PC-9 (cell line): ENCODE measurements around the gene GPATCH1. TPM values are rescaled to one million over a fixed set of nuclear protein-coding genes. Genes with fewer than 3 reads are reported as not detected.

Experiments used
- BruUV-seq: library from RNA; stranded (reverse); fragments of 400-500 nt; replicated peaks from 2 replicates; lab custom pipeline; 2021; lab: Mats Ljungman, UMichigan
- CTCF ChIA-PET: fragments of 300-600 bp; sonication (Branson Sonifier 250); formaldehyde crosslinking; loops from one replicate; lab custom pipeline; 2022; ENCODE audit warnings: antibody characterized with exemption; lab: Charles Lee
- POLR2A ChIA-PET: fragments of 300-600 bp; sonication (Branson Sonifier 250); formaldehyde crosslinking; loops from one replicate; lab custom pipeline; 2022; ENCODE audit warnings: antibody characterized with exemption; ENCODE audit not compliant: unreplicated experiment; lab: Charles Lee
- DNase-seq, 2 experiments: peaks; one replicate each; pipeline versions ENCODE4 v3.0.0 to v3.0.0-alpha.2; 2015 to 2022; ENCODE audit warnings: mixed read lengths in 1 of 2
- H2AFZ ChIP-seq: fragments of 200-600 bp; sonication (generic); 2 replicates; pipeline ENCODE4 v1.8.1; 2017; ENCODE audit warnings: antibody characterized with exemption
- H3F3A ChIP-seq: fragments of 200-600 bp; sonication (generic); 2 replicates; pipeline ENCODE4 v1.8.1; 2017; ENCODE audit warnings: antibody characterized with exemption, mild to moderate bottlenecking, low read depth; ENCODE audit not compliant: insufficient read depth
- H3K27ac ChIP-seq: fragments of 200-600 bp; sonication (generic); 2 replicates; pipeline ENCODE4 v1.6.1; 2016; ENCODE audit warnings: mixed run types
- H3K27me3 ChIP-seq: fragments of 200-600 bp; sonication (generic); 2 replicates; pipeline ENCODE4 v1.6.1; 2016; ENCODE audit warnings: low read depth, mixed run types; ENCODE audit not compliant: insufficient read depth
- H3K36me3 ChIP-seq: fragments of 200-600 bp; sonication (generic); 2 replicates; pipeline ENCODE4 v1.6.1; 2016; ENCODE audit warnings: low read depth, mixed run types
- H3K4me1 ChIP-seq: fragments of 200-600 bp; sonication (generic); replicated peaks from 2 replicates; pipeline ENCODE4 v1.6.1; 2016; ENCODE audit warnings: mixed run types; ENCODE audit not compliant: insufficient read depth
- H3K4me2 ChIP-seq: fragments of 200-600 bp; sonication (generic); 2 replicates; pipeline ENCODE4 v1.6.1; 2017; ENCODE audit warnings: mixed run types
- H3K4me3 ChIP-seq: fragments of 200-600 bp; sonication (generic); 2 replicates; pipeline ENCODE4 v1.6.1; 2016; ENCODE audit warnings: mixed run types
- H3K79me2 ChIP-seq: fragments of 200-600 bp; sonication (generic); 2 replicates; pipeline ENCODE4 v1.6.1; 2017; ENCODE audit warnings: low read depth, mixed run types
- H3K9me2 ChIP-seq: fragments of 200-600 bp; sonication (generic); 2 replicates; pipeline ENCODE4 v1.8.1; 2017; ENCODE audit warnings: mild to moderate bottlenecking; ENCODE audit not compliant: insufficient read depth
- H3K9me3 ChIP-seq: fragments of 200-600 bp; sonication (generic); 2 replicates; pipeline ENCODE4 v1.8.1; 2016; ENCODE audit warnings: low read depth; ENCODE audit not compliant: insufficient read depth
- H4K20me1 ChIP-seq: fragments of 200-600 bp; sonication (generic); 2 replicates; pipeline ENCODE4 v1.8.1; 2017; ENCODE audit not compliant: insufficient read depth
- CTCF ChIP-seq: fragments of 200-600 bp; sonication (generic); conservative IDR thresholded peaks from 2 replicates; pipeline ENCODE4 v1.6.1; 2017; ENCODE audit warnings: mixed run types, antibody characterized with exemption, mild to moderate bottlenecking, moderate library complexity
- EZH2 ChIP-seq: fragments of 200-600 bp; sonication (generic); IDR thresholded peaks from 2 replicates; pipeline ENCODE4 v1.8.0; 2017; ENCODE audit warnings: antibody characterized with exemption, low read depth
- intact Hi-C: fragments of 100-400 bp; cut with micrococcal nuclease; formaldehyde crosslinking; loops from one replicate; pipeline ENCODE4 v1.10.0; 2022; ENCODE audit not compliant: unreplicated experiment
- total RNA-seq: library from RNA; stranded (reverse); gene quantifications from 2 replicates; pipeline ENCODE4 v1.2.3, GENCODE V29; 2021

The GPATCH1 gene
- total RNA-seq, 1 experiment from 2014 or later: 11.0 TPM

DNA sequence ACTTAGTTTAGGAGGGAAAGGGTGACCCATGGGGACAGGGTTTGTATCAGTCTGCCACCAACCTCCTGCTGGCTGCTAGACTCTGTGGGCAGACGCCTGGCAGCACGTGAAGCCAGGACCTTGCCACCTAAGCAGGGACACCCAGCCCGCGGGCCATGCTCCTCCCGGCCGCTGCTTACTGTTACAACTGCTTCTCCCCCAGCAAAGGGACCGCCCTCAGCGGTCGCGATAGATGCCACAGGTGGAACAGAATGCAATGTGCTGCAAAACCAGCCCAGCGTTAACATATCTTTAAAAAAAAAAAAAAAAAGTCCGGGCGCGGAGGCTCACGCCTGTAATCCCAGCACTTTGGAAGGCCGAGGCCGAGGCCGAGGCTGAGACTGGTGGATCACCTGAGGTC is 14.4 kb upstream of the GPATCH1 start:
- no peaks in the 10 kb centered on the region for H3K9me3 ChIP-seq
- H3F3A ChIP-seq: peaks cover 34% of the 10 kb centered on the region; the same call in 1 of the 2 replicates
- TF ChIP-seq CTCF (no peak), EZH2 (no peak)
- no peaks in the 10 kb centered on the region for H3K9me2 ChIP-seq
- peaks cover 27% of the 10 kb centered on the region for H3K79me2 ChIP-seq
- no peak overlapping the region for H2AFZ ChIP-seq
- H3K4me3 ChIP-seq: no peak overlapping the region
- H3K4me2 ChIP-seq: no peak overlapping the region
- no peaks in the 10 kb centered on the region for H3K27me3 ChIP-seq
- intact Hi-C loops: no loop called here
- H3K4me1 ChIP-seq: peaks cover 26% of the 10 kb centered on the region
- peak in 1 of 2 experiments; percentile 47 for DNase-seq
- CTCF ChIA-PET: no interaction called here
- H4K20me1 ChIP-seq: peaks cover 19% of the 10 kb centered on the region
- BruUV-seq: no TSS peak
- POLR2A ChIA-PET: no interaction called here
- no peak overlapping the region for H3K27ac ChIP-seq
- H3K36me3 ChIP-seq: 0 out of 2 replicates have a peak, but pooled peaks cover 3% of the 10 kb centered on the region

- Histone ChIP-seq H3K27ac (no peak overlapping the region), H3K4me1 (peaks cover 21% of the 10 kb centered on the region), H4K20me1 (peaks cover 13% of the 10 kb centered on the region), H3K27me3 (no peaks in the 10 kb centered on the region), H3K4me3 (no peak overlapping the region), H3K9me2 (no peaks in the 10 kb centered on the region), H3F3A (peaks cover 37% of the 10 kb centered on the region; the same call in 1 of the 2 replicates), H3K79me2 (peaks cover 22% of the 10 kb centered on the region), H2AFZ (no peak overlapping the region), H3K9me3 (no peaks in the 10 kb centered on the region), H3K4me2 (no peak overlapping the region), H3K36me3 (0 out of 2 replicates have a peak, but pooled peaks cover 3% of the 10 kb centered on the region)
- TF ChIP-seq CTCF: no peak
- TF ChIP-seq EZH2: no peak
- intact Hi-C loops: no loop called here
- BruUV-seq: no TSS peak
- DNase-seq: no peak
- CTCF ChIA-PET: interaction anchor here (0.6 kb wide), 1 partner anchor 34 kb away, joined by 4 read pairs; no protein-coding TSS in a partner anchor
- POLR2A ChIA-PET: no interaction called here
These were observed 13.9 kb upstream of the GPATCH1 start for GRCh38 chr19:33067121-33067520.

DNA sequence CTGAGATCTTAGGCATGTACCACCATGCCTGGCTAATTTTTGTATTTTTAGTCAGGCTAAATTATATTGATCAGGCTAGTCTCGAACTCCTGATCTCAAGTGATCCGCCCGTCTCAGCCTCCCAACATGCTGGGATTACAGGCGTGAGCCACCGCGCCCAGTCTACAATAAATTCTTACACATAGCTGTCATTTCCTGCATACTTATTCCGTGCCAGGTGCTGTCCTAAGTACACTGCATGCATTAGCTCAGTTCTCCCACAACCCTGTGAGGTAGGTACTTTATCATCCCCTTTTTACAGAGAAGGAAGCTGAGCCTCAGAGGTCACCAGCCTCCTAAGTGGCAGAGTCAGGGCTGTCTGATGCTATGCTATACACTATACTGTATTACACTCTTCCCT is 9.1 kb upstream of the GPATCH1 start:
- Histone ChIP-seq H3K27ac (no peak overlapping the region), H3K4me3 (no peak overlapping the region), H3K79me2 (no peaks in the 10 kb centered on the region), H3K36me3 (no peaks in the 10 kb centered on the region), H3K4me2 (no peak overlapping the region), H3F3A (peaks cover 32% of the 10 kb centered on the region; the same call in 1 of the 2 replicates), H3K4me1 (peaks cover 9% of the 10 kb centered on the region), H2AFZ (no peak overlapping the region), H3K27me3 (no peaks in the 10 kb centered on the region), H3K9me2 (no peaks in the 10 kb centered on the region), H4K20me1 (no peaks in the 10 kb centered on the region), H3K9me3 (no peaks in the 10 kb centered on the region)
- intact Hi-C loops: no loop called here
- BruUV-seq: no TSS peak
- TF ChIP-seq CTCF (no peak), EZH2 (no peak)
- peak in 1 of 2 experiments; percentile 52 for DNase-seq
- POLR2A ChIA-PET: interaction anchor here (0.5 to 0.6 kb wide), 2 partner anchors 95 to 489 kb away, joined by 3 to 22 read pairs; no protein-coding TSS in a partner anchor
- CTCF ChIA-PET: no interaction called here
